ENCODE results near the gene SPEF2. TPM values are rescaled to one million over a fixed set of nuclear protein-coding genes. Genes with fewer than 3 reads are reported as not detected.
"Not testable (repeated sequence)": the region's sequence is repeated elsewhere in the genome, so short reads cannot be mapped to it uniquely, and the experiment has no call there.

Gene SPEF2
- total RNA-seq, 1 donor from 2014 or later: 13.8 TPM

GRCh38 chr5:35823347-35824098 lies 205.9 kb downstream of the SPEF2 start:
- no peak for DNase-seq

- no peak for DNase-seq
Observed at GRCh38 chr5:35826056-35826455, 208.4 kb downstream of the SPEF2 start.

- DNase-seq: no peak
Observed at GRCh38 chr5:35826554-35826953, 208.9 kb downstream of the SPEF2 start.

GRCh38 chr5:35828082-35828598 lies 210.5 kb downstream of the SPEF2 start:
- DNase-seq: no peak

- no peak for DNase-seq
Observed at GRCh38 chr5:35830587-35830986, 212.9 kb downstream of the SPEF2 start.

- no peak for DNase-seq
Observed at GRCh38 chr5:35832762-35833161, 215.1 kb downstream of the SPEF2 start.

GRCh38 chr5:35833224-35833623 lies 215.6 kb downstream of the SPEF2 start:
- DNase-seq: no peak

GRCh38 chr5:35835796-35836742 lies 218.4 kb downstream of the SPEF2 start:
- DNase-seq: no peak

GRCh38 chr5:35838370-35839042 lies 220.8 kb downstream of the SPEF2 start:
- no peak for DNase-seq

GRCh38 chr5:35842856-35843255 lies 225.2 kb downstream of the SPEF2 start:
- DNase-seq: no peak

- DNase-seq: not testable (repeated sequence)
Observed at GRCh38 chr5:35845508-35845907, 227.8 kb downstream of the SPEF2 start.

- no peak for DNase-seq
Observed at GRCh38 chr5:35847491-35847890, 229.8 kb downstream of the SPEF2 start.

GRCh38 chr5:35847961-35848360 lies 230.3 kb downstream of the SPEF2 start:
- no peak for DNase-seq

- DNase-seq: no peak
Observed at GRCh38 chr5:35849860-35850259, 232.2 kb downstream of the SPEF2 start.

- DNase-seq: no peak
Observed at GRCh38 chr5:35850967-35851680, 233.5 kb downstream of the SPEF2 start.

- DNase-seq: no peak
Observed at GRCh38 chr5:35852084-35852734, 234.5 kb downstream of the SPEF2 start.

GRCh38 chr5:35852773-35853172 lies 235.1 kb downstream of the SPEF2 start:
- no peak for DNase-seq

- DNase-seq: no peak
Observed at GRCh38 chr5:35853631-35854030, 236.0 kb downstream of the SPEF2 start.

- no peak for DNase-seq
Observed at GRCh38 chr5:35854248-35854647, 236.6 kb downstream of the SPEF2 start.

GRCh38 chr5:35855187-35855586 lies 237.5 kb downstream of the SPEF2 start:
- no peak for DNase-seq

GRCh38 chr5:35856186-35856764 lies 238.6 kb downstream of the SPEF2 start:
- DNase-seq: not testable (repeated sequence)

All from skin of body (tissue), 2 donors.